Spinal cord (tissue), 10 donors: Measurements from ENCODE around the gene C1orf35. TPM values are rescaled to one million over a fixed set of nuclear protein-coding genes. Genes with fewer than 3 reads are reported as not detected.

ENCODE experiments used
- DNase-seq, 6 donors: peaks; one replicate each; pipeline versions ENCODE4 v3.0.0 to v3.0.0-alpha.2; 2013 to 2015; ENCODE audit warnings: low spot score in 6 of 6, low read depth in 4 of 6
- H3K27ac ChIP-seq: one replicate; pipeline ENCODE4 v1.5.1; 2013; ENCODE audit warnings: low read depth, low read length, control low read depth
- H3K27me3 ChIP-seq: one replicate; pipeline ENCODE4 v1.6.1; 2013; ENCODE audit warnings: low read length; ENCODE audit not compliant: control insufficient read depth, insufficient read depth
- H3K36me3 ChIP-seq: one replicate; pipeline ENCODE4 v1.6.1; 2013; ENCODE audit warnings: low read length; ENCODE audit not compliant: control insufficient read depth, insufficient read depth
- H3K4me1 ChIP-seq: one replicate; pipeline ENCODE4 v1.6.1; 2013; ENCODE audit warnings: low read length; ENCODE audit not compliant: control insufficient read depth, insufficient read depth
- H3K4me3 ChIP-seq: one replicate; pipeline ENCODE4 v1.5.1; 2013; ENCODE audit warnings: low read depth, low read length, control low read depth
- H3K9me3 ChIP-seq: one replicate; pipeline ENCODE4 v1.6.1; 2013; ENCODE audit warnings: low read length; ENCODE audit not compliant: control insufficient read depth, insufficient read depth
- WGBS: methylation state at CpG from one replicate; pipeline ENCODE4 v1.1.5; 2013; ENCODE audit warnings: missing lambda C conversion rate; ENCODE audit not compliant: insufficient coverage; 5-methylcytosine and 5-hydroxymethylcytosine counted together
- long read RNA-seq, 4 donors: transcript quantifications; one replicate each; lab custom pipeline, GENCODE V29; 2026
- polyA plus RNA-seq, 2 donors: library from polyadenylated mRNA; unstranded; fragments of 120-200 nt; gene quantifications; one replicate each; pipeline ENCODE4 v1.2.1, GENCODE V29; 2013; ENCODE audit not compliant: insufficient read length in 2 of 2
- total RNA-seq, 2 donors: library from RNA; depleted of rRNA in 1 of 2; stranded (reverse); fragments of 120-200 nt in 1 of 2; fragments of >200 nt in 1 of 2; gene quantifications; one replicate each; pipeline versions ENCODE4 v1.2.3 to v1.2.4, GENCODE V29; 2013 to 2014
- donor health status: healthy.

The C1orf35 gene
- 10 to 100 TPM in 1 of 2 donors, 1 to 10 TPM in 1; 3.8 to 19.5 TPM for total RNA-seq
- 10 to 100 TPM; 20.7 to 29.4 TPM for polyA plus RNA-seq
- long read RNA-seq, donor 1, transcript C1orf35-201 (8 exons, 1,427 nt), result major isoform, 7 of 30 reads
- long read RNA-seq, donor 1, partial matches to known transcripts, result 18 of 30 reads
- long read RNA-seq, donor 1, other reads (novel, unspliced or antisense), result 0 of 30 reads
- long read RNA-seq, donor 2, partial matches to known transcripts, result 0 of 2 reads
- long read RNA-seq, donor 2, other reads (novel, unspliced or antisense), result 0 of 2 reads
- long read RNA-seq, donor 3, result 0 reads
- long read RNA-seq, donor 4, transcript C1orf35-201 (8 exons, 1,427 nt), result major isoform, 7 of 24 reads
- long read RNA-seq, donor 4, partial matches to known transcripts, result 14 of 24 reads
- long read RNA-seq, donor 4, other reads (novel, unspliced or antisense), result 0 of 24 reads

DNA sequence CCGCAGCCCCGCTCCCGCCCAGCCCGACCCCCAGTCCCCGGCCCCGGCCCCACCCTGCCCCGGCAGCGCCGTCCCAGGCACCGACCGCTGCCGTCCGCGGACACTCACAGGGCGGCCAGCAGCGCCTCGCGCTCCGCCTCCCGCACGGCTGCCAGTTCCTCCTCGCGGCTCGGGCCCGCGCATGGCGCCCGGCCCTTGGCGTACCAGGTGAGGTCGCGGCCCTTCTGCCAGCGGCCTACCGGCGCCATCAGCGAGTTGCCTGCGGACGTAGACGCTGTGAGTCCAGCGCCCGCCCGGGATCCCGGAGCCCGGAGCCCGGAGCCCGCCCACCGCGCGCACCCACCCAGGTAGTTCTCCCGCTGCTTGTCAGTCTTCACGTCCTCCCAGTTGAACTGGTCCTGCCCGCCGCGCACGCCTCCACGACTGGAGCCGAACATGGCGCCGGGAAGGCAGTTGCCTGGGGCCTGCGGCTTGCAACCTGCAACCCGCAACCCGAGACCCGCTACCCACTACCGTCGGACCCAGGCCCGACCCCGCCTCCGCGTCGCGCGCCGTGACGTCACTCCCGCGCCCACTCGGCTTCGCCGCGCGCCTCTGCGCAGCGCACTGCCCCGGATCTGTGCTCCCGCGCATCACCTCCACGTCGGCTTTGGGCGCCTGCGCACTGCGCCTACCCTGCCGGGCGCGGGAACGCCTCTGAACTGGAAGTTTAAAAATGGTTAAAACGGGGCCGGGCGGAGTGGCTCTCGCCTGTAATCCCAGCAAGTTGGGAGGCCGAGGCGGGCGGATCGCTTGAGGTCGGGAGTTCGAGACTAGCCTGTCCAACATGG lies at the start of gene C1orf35:
Gene C1orf35 (minus strand): TSS at position 535 of the 830 bp plus-strand sequence. CDS start 98 bp downstream, at position 437.
- H3K27ac ChIP-seq, result peak within 1 kb of the TSS; percentile 86
- no peaks in the 10 kb centered on the region for H3K27me3 ChIP-seq
- DNase-seq, result peak; percentile 84 to 98 (median 90)
- WGBS, result under 1% methylated on average over 104 of the region's 104 CpGs
- peaks cover 29% of the 10 kb centered on the region for H3K4me1 ChIP-seq
- peaks cover 72% of the 10 kb centered on the region for H3K36me3 ChIP-seq
- no peaks in the 10 kb centered on the region for H3K9me3 ChIP-seq
- peak within 1 kb of the TSS; percentile 71 for H3K4me3 ChIP-seq

DNA sequence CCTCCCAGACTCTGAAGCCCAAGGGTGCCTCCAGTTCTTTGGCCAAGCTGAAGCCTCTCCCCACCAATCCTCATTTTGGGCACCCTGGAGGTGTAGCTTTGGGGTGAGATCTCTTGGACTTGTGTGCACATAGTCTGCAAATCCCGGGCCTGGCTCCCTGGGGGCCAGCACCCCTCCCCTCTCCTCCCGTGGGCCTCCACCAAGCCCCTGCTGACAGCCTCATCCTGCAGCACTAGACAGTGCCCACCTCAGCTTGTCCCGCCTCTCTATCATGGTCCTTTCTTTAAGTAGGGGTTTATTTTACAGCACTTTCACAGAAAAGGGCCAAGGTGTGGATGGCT lies 49.8 kb upstream of the C1orf35 start:
- peaks cover 58% of the 10 kb centered on the region for H3K36me3 ChIP-seq
- H3K4me1 ChIP-seq, result peaks cover 42% of the 10 kb centered on the region
- no peak overlapping the region for H3K4me3 ChIP-seq
- no peak overlapping the region for H3K27ac ChIP-seq
- no peaks in the 10 kb centered on the region for H3K9me3 ChIP-seq
- peaks cover 13% of the 10 kb centered on the region for H3K27me3 ChIP-seq
- no peak for DNase-seq
- WGBS, result 20% methylated on average over 1 of the region's 3 CpGs

DNA sequence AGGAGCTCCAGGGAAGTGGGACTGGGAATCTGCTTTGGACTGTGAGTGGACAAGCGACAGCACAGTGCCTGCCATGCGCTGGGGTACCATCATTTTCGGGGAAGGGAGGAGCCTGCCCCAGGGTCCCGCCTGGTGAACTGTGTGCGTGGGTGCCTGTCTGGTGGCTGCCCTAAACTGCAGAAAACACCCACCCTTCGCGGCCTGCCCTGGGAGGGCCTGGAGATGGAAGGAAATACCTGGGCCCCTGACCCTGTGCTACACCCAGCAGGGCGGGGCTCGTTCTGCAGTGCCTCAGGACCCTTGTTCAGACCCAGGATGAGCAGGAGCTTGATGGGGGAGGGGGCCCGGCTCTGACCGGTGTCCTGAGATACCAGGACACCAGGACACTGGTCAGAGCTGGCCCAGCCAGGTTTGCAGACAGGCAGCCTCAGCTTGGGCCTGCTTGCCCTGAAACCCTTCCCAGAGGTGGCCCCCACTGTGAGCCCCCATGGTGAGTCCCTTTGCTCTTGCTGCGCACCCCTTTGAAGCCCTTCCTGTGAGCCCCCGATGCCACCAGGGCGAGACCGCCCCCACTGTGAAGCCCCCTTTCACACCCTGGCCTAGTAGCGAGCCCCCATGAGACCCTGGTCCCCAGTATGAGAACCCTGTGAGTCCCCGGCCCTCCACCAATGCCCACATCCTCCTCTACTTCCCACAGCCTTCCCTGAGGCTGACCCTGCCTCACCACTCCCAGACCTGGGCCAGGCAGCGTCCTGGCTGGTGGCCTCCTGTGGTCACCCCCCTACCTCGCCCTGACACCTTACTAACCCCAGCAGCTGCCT lies 49.2 kb upstream of the C1orf35 start:
- peaks cover 43% of the 10 kb centered on the region for H3K4me1 ChIP-seq
- no peaks in the 10 kb centered on the region for H3K9me3 ChIP-seq
- peaks cover 63% of the 10 kb centered on the region for H3K36me3 ChIP-seq
- H3K27me3 ChIP-seq, result peaks cover 9% of the 10 kb centered on the region
- no peak for DNase-seq
- H3K27ac ChIP-seq, result no peak overlapping the region
- 86% methylated on average over 17 of the region's 19 CpGs for WGBS
- H3K4me3 ChIP-seq, result no peak overlapping the region

DNA sequence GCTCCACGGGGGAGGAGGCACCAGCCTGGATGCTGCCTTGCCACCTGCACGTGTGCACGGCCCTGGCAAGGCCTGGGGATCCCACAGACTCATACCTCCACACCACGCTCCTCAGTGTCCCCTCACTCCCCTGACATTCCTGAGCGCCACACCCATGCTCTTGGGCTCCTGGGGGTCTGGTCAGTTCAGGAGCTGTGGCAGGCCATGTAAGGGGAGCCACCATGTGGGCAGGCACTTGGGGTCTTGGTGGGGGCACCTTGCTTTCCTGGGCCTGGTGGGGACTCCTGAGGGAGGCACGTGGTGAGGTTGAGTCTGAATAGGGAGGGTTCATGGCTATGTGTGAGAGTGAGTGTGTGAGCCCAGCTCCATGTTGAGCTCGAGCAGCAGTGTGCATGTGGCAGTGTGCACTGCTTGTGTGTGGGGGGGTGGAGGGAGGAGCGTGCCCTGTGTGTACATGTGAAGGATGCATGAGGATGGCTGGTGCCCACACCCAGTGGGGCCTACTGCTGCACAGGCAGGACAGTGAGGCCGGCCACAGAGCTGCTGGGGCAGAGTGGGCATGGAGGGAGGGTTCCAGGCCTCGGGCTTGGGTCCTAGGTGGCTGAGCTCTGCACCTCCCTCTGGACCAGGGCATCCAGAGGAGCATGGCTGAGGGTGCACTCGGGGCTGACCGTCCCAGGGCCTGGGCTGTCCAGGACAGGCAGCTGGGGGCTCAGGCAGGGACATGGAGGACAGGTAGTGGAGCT lies 48.2 kb upstream of the C1orf35 start:
- H3K27me3 ChIP-seq, result no peaks in the 10 kb centered on the region
- 85% methylated on average over 9 of the region's 12 CpGs for WGBS
- H3K4me3 ChIP-seq, result no peak overlapping the region
- no peak overlapping the region for H3K27ac ChIP-seq
- peaks cover 43% of the 10 kb centered on the region for H3K4me1 ChIP-seq
- DNase-seq, result no peak
- H3K9me3 ChIP-seq, result no peaks in the 10 kb centered on the region
- H3K36me3 ChIP-seq, result peaks cover 69% of the 10 kb centered on the region

DNA sequence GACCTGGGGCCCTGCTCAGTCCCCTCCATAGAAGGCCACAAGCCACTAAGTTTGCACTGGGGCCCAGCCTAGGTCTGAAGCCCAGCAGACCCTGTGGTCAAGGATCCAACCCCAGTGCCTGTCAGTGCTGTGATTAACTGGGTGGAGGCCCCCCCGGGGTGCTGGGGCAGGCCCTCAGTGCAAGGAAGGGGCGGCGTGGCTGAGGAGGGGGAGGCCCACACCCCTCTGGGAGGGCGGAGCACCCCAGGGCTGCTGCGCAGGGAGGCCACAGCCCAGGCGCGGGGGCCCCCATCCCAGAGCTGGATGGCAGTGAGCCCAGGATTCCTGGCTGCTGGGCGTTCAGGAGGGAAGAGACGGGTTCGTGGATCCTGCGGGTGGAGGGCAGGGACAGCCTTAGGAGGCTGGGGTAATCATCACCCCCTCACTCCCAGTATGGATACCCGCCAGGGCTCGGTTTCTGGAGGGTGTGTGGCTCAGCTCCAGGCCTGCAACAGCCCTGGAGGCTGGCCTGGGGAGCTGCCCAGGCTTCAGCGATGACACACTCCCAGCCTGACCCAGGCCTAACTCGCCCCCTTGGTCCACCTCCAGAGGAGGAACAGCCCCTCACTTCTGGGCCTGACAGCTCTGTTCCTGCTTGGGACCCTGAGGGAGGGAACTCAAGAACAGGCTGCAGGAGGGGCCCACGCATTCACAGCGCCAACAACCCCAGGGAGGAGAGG lies 47.5 kb upstream of the C1orf35 start:
- H3K27me3 ChIP-seq, result no peaks in the 10 kb centered on the region
- H3K4me1 ChIP-seq, result peaks cover 43% of the 10 kb centered on the region
- DNase-seq, result peak in 1 of 6 donors; percentile 57
- peaks cover 76% of the 10 kb centered on the region for H3K36me3 ChIP-seq
- H3K9me3 ChIP-seq, result no peaks in the 10 kb centered on the region
- H3K27ac ChIP-seq, result peak overlapping the region; percentile 40
- WGBS, result 62% methylated on average over 13 of the region's 17 CpGs
- no peak overlapping the region for H3K4me3 ChIP-seq

GRCh38 chr1:228150120-228150460 lies 47.0 kb upstream of the C1orf35 start:
- 69% methylated on average over 7 of the region's 7 CpGs for WGBS
- H3K27ac ChIP-seq, result peak overlapping the region; percentile 40
- DNase-seq, result no peak
- H3K4me1 ChIP-seq, result peaks cover 41% of the 10 kb centered on the region
- no peaks in the 10 kb centered on the region for H3K27me3 ChIP-seq
- no peaks in the 10 kb centered on the region for H3K9me3 ChIP-seq
- H3K36me3 ChIP-seq, result peaks cover 80% of the 10 kb centered on the region
- no peak overlapping the region for H3K4me3 ChIP-seq

GRCh38 chr1:228149406-228150119 lies 46.4 kb upstream of the C1orf35 start, which contains the start of gene GJC2:
TSS of gene GJC2 (plus strand) at chr1:228149930. CDS start at chr1:228157759, 7,829 bp downstream.
- DNase-seq, result no peak
- WGBS, result 50% methylated on average over 16 of the region's 17 CpGs
- H3K27ac ChIP-seq, result peak within 1 kb of the TSS; percentile 40
- H3K9me3 ChIP-seq, result no peaks in the 10 kb centered on the region
- no peak within 1 kb of the TSS for H3K4me3 ChIP-seq
- peaks cover 39% of the 10 kb centered on the region for H3K4me1 ChIP-seq
- H3K36me3 ChIP-seq, result peaks cover 83% of the 10 kb centered on the region
- no peaks in the 10 kb centered on the region for H3K27me3 ChIP-seq

DNA sequence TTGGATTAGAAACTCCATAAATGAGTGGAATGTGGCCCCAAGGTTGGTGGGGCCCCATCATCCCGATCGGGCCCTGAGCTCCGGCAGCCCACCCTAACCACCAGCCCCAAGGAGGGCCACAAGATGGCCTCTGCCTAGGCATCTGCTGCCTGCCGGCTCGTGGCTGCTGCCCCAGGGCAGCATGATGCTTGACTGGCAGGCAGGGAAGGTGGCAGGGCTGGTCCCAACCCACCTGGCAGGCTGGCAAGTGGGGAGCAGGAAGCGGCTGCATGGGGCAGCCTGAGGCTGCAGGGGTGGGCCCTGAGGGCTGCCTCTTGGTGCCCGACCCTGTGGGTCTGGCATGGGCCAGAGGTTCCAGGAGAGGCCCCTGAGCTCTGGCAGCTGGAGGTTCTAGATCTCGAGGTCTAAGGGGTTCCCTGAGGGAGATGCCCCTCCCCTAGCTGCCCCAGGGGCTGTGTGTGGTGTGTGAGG lies 45.8 kb upstream of the C1orf35 start:
- no peak for DNase-seq
- Histone ChIP-seq H3K4me3 (no peak overlapping the region), H3K9me3 (no peaks in the 10 kb centered on the region), H3K4me1 (peaks cover 41% of the 10 kb centered on the region), H3K27me3 (no peaks in the 10 kb centered on the region), H3K27ac (peak overlapping the region; percentile 40), H3K36me3 (peaks cover 88% of the 10 kb centered on the region)
- WGBS, result 83% methylated on average over 7 of the region's 8 CpGs
